GM12878 (cell line): Measurements from ENCODE around the gene KLHL3. TPM values are rescaled to one million over a fixed set of nuclear protein-coding genes. Genes with fewer than 3 reads are reported as not detected.

ENCODE experiments used
- ATAC-seq: fragments of 200-7000 bp; cut with Tn5 transposase; 3 replicates; pipeline ENCODE4 v1.9.1; 2020; ENCODE audit warnings: mild to moderate bottlenecking, moderate library complexity
- BruUV-seq: library from RNA; stranded (reverse); fragments of 400-500 nt; replicated peaks from 2 replicates; lab custom pipeline; 2021; lab: Mats Ljungman, UMichigan
- CTCF ChIA-PET: fragments of 300-600 bp; sonication (Branson Sonifier 250); formaldehyde crosslinking; extraction: SDS; loops from one replicate; lab custom pipeline; 2021; ENCODE audit warnings: inconsistent platforms; lab: Yijun Ruan, JAX
- POLR2A ChIA-PET: fragments of 350-600 bp; formaldehyde crosslinking; extraction: SDS; loops from one replicate; lab custom pipeline; 2021; ENCODE audit warnings: inconsistent platforms; lab: Charles Lee
- RAD21 ChIA-PET: fragments of 300-600 bp; sonication (Branson Sonifier 250); formaldehyde crosslinking; loops from one replicate; lab custom pipeline; 2023; ENCODE audit warnings: antibody characterized with exemption; ENCODE audit not compliant: unreplicated experiment; lab: Charles Lee
- SMC1A ChIA-PET: fragments of 300-600 bp; sonication (Branson Sonifier 250); formaldehyde crosslinking; loops from one replicate; lab custom pipeline; 2023; ENCODE audit not compliant: unreplicated experiment, uncharacterized antibody; lab: Charles Lee
- DNase-seq: peaks from one replicate; pipeline ENCODE4 v3.0.0-alpha.2; 2011; ENCODE audit warnings: low read depth, low spot score
- FAIRE-seq: peaks from 3 replicates; lab custom pipeline; 2011; peaks lifted over from hg19 to GRCh38; lab: Jason Lieb, UNC
- H2AFZ ChIP-seq: 2 replicates; pipeline ENCODE4 v1.6.0; 2011; ENCODE audit warnings: low read depth, low read length, control low read depth; ENCODE audit not compliant: control insufficient read depth
- H3K27ac ChIP-seq: 2 replicates; pipeline ENCODE4 v1.5.1; 2011; ENCODE audit warnings: control low read depth; ENCODE audit not compliant: control insufficient read depth, insufficient read depth
- H3K27me3 ChIP-seq, 2 experiments: replicated peaks in 1 of 2; 2 replicates each; pipeline versions ENCODE4 v1.6.0 to v1.6.1; 2011; ENCODE audit warnings: low read length in 1 of 2; ENCODE audit not compliant: control insufficient read depth in 2 of 2, insufficient read depth in 2 of 2
- H3K36me3 ChIP-seq, 2 experiments: 2 replicates each; pipeline ENCODE4 v1.5.1; 2011; ENCODE audit warnings: low read length in 1 of 2; ENCODE audit not compliant: control insufficient read depth in 2 of 2, insufficient read depth in 2 of 2
- H3K4me1 ChIP-seq: 2 replicates; pipeline ENCODE4 v1.6.1; 2011; ENCODE audit warnings: mild to moderate bottlenecking, low read length, moderate library complexity, mixed read lengths; ENCODE audit not compliant: control insufficient read depth, insufficient read depth
- H3K4me2 ChIP-seq: 2 replicates; pipeline ENCODE4 v1.6.0; 2011; ENCODE audit warnings: control low read depth; ENCODE audit not compliant: control insufficient read depth, insufficient read depth
- H3K4me3 ChIP-seq: fragments of 200-600 bp; sonication (generic); 2 replicates; pipeline ENCODE4 v1.5.1; 2016
- H3K79me2 ChIP-seq: 2 replicates; pipeline ENCODE4 v1.6.0; 2011; ENCODE audit warnings: low read length; ENCODE audit not compliant: control insufficient read depth, insufficient read depth
- H3K9ac ChIP-seq: 2 replicates; pipeline ENCODE4 v1.8.0; 2011; ENCODE audit warnings: low read length, control low read depth, mixed read lengths; ENCODE audit not compliant: control insufficient read depth, insufficient read depth
- H3K9me3 ChIP-seq: replicated peaks from 3 replicates; pipeline ENCODE4 v1.5.1; 2011; ENCODE audit warnings: mild to moderate bottlenecking, low read length; ENCODE audit not compliant: control insufficient read depth, insufficient read depth
- H4K20me1 ChIP-seq: 2 replicates; pipeline ENCODE4 v1.6.0; 2011; ENCODE audit not compliant: control insufficient read depth, insufficient read depth
- BRCA1 ChIP-seq: IDR thresholded peaks from 2 replicates; pipeline ENCODE4 v1.6.1; 2011; ENCODE audit warnings: low read depth, low read length, improper control_type of control experiment
- CBFB ChIP-seq: IDR thresholded peaks from 2 replicates; pipeline ENCODE4 v1.6.1; 2016; ENCODE audit warnings: antibody characterized with exemption, low read depth
- CEBPB ChIP-seq, 2 experiments: fragments of 150-350 bp in 1 of 2; IDR thresholded peaks; 2 replicates each; pipeline ENCODE4 v1.6.1; 2012 to 2014; ENCODE audit warnings: low read depth in 2 of 2, low read length in 2 of 2, borderline replicate concordance in 1 of 2, inconsistent platforms in 1 of 2
- CHD2 ChIP-seq: IDR thresholded peaks from 2 replicates; pipeline ENCODE4 v1.6.1; 2011; ENCODE audit warnings: low read depth, low read length, improper control_type of control experiment, borderline replicate concordance
- CUX1 ChIP-seq: IDR thresholded peaks from 2 replicates; pipeline ENCODE4 v1.6.1; 2012; ENCODE audit warnings: improper control_type of control experiment, low read depth, low read length; ENCODE audit not compliant: insufficient replicate concordance
- HDAC2 ChIP-seq: fragments of 200-600 bp; sonication (generic); IDR thresholded peaks from 2 replicates; pipeline ENCODE4 v1.6.1; 2017
- IRF3 ChIP-seq: fragments of 450-650 bp; IDR thresholded peaks from 2 replicates; pipeline ENCODE4 v1.6.1; 2014; ENCODE audit warnings: mild to moderate bottlenecking
- KDM1A ChIP-seq: fragments of 200-600 bp; sonication (generic); IDR thresholded peaks from 2 replicates; pipeline ENCODE4 v1.6.1; 2016; ENCODE audit warnings: borderline replicate concordance
- NFXL1 ChIP-seq: fragments of 450-650 bp; IDR thresholded peaks from 2 replicates; pipeline ENCODE4 v1.6.1; 2017; ENCODE audit warnings: antibody characterized with exemption, mild to moderate bottlenecking, borderline replicate concordance
- PAX5 ChIP-seq: IDR thresholded peaks from 2 replicates; pipeline ENCODE4 v1.6.1; 2011; ENCODE audit warnings: low read depth, low read length, borderline replicate concordance
- PBX3 ChIP-seq: IDR thresholded peaks from 2 replicates; pipeline ENCODE4 v1.6.1; 2011; ENCODE audit warnings: mild to moderate bottlenecking, low read depth, low read length, moderate library complexity; ENCODE audit not compliant: insufficient replicate concordance
- RAD51 ChIP-seq: fragments of 450-650 bp; IDR thresholded peaks from 2 replicates; pipeline ENCODE4 v1.6.1; 2016; ENCODE audit warnings: moderate library complexity, mild to moderate bottlenecking, inconsistent platforms
- RB1 ChIP-seq: fragments of 450-650 bp; formaldehyde crosslinking; IDR thresholded peaks from 2 replicates; pipeline ENCODE4 v1.6.1; 2017; ENCODE audit warnings: mild to moderate bottlenecking, borderline replicate concordance
- SIN3A ChIP-seq: IDR thresholded peaks from 2 replicates; pipeline ENCODE4 v1.6.1; 2012; ENCODE audit warnings: low read depth, low read length, improper control_type of control experiment
- SRF ChIP-seq, 2 experiments: IDR thresholded peaks; 2 replicates each; pipeline ENCODE4 v1.6.1; 2011; ENCODE audit warnings: low read depth in 2 of 2, low read length in 2 of 2, mild to moderate bottlenecking in 1 of 2, moderate library complexity in 1 of 2
- TBL1XR1 ChIP-seq: IDR thresholded peaks from 2 replicates; pipeline ENCODE4 v1.6.1; 2012; ENCODE audit warnings: low read depth, low read length, improper control_type of control experiment
- ZNF207 ChIP-seq: fragments of 450-650 bp; IDR thresholded peaks from 2 replicates; pipeline ENCODE4 v1.6.1; 2014; ENCODE audit warnings: antibody characterized with exemption, mild to moderate bottlenecking, borderline replicate concordance
- ZSCAN29 ChIP-seq: fragments of 450-650 bp; IDR thresholded peaks from 2 replicates; pipeline ENCODE4 v1.6.1; 2017; ENCODE audit warnings: mild to moderate bottlenecking, moderate library complexity
- WGBS: methylation state at CpG from one replicate; pipeline ENCODE4 v1.1.6; 2016; ENCODE audit warnings: low lambda C conversion rate; ENCODE audit not compliant: insufficient replicate concordance, insufficient coverage; ENCODE audit errors: missing lambda C conversion rate; 5-methylcytosine and 5-hydroxymethylcytosine counted together
- in situ Hi-C: fragments of 300-500 bp; cut with MboI; formaldehyde crosslinking; loops from 9 replicates; pipeline ENCODE4 v1.14.3; 2018; ENCODE audit warnings: mixed read lengths
- intact Hi-C: fragments of 100-400 bp; cut with micrococcal nuclease; formaldehyde crosslinking; loops from one replicate; pipeline ENCODE4 v1.14.2; 2022; ENCODE audit not compliant: unreplicated experiment
- polyA plus RNA-seq, 11 experiments: library from polyadenylated mRNA; depleted of rRNA in 4 of 11; unstranded in 6 of 11; stranded (reverse) in 5 of 11; fragments of >200 nt; fragmentation: Nextera tagmentation in 4 of 11; fragmentation: Illumina TruSeq in 1 of 11; extraction: Ambion mirVana in 4 of 11; extraction: Trizol in 1 of 11; gene quantifications; 1 replicate in 1 of 11; 2 replicates in 10 of 11; pipeline versions ENCODE4 v1.2.1 to v1.2.3, GENCODE V29; 2011 to 2016; ENCODE audit warnings: inconsistent platforms in 2 of 11, missing spikeins in 2 of 11, low read depth in 1 of 11
- total RNA-seq, 4 experiments: library from RNA; depleted of rRNA in 3 of 4; stranded (reverse); fragments of >200 nt in 3 of 4; fragmentation: Illumina TruSeq in 1 of 4; extraction: Trizol in 1 of 4; gene quantifications; 2 replicates each; pipeline versions ENCODE4 v1.2.1 to v1.2.3, GENCODE V29; 2013 to 2021

The KLHL3 gene
- total and polyA plus RNA-seq, 10 of the 15 experiments (the other 5 are each of a cell fraction or from before 2014, with no cell fraction given), result 1.7 to 11.7 (median 5.6) TPM

- no peak overlapping the region for H3K4me2 ChIP-seq
- ChIA-PET POLR2A (no interaction called here), RAD21 (interaction anchor here (1.1 kb wide), 1 partner anchor 27 kb away, joined by 4 read pairs; no protein-coding TSS in a partner anchor), SMC1A (interaction anchor here (1.3 kb wide), 1 partner anchor 27 kb away, joined by 3 read pairs; no protein-coding TSS in a partner anchor), CTCF (interaction anchor here (5.3 kb wide), 1 partner anchor 26 kb away, joined by 30 read pairs; no protein-coding TSS in a partner anchor)
- H2AFZ ChIP-seq, result no peak overlapping the region
- no peaks in the 10 kb centered on the region for H4K20me1 ChIP-seq
- H3K4me3 ChIP-seq, result no peak overlapping the region
- H3K36me3 ChIP-seq, result no peaks in the 10 kb centered on the region
- in situ Hi-C loops, result no loop called here
- H3K27ac ChIP-seq, result no peak overlapping the region
- ATAC-seq (no peak), DNase-seq (no peak), FAIRE-seq (no peak)
- H3K9me3 ChIP-seq, result no peaks in the 10 kb centered on the region; the same call in 2 of the 3 replicates
- H3K4me1 ChIP-seq, result no peaks in the 10 kb centered on the region
- WGBS, result 89% methylated on average over 1 of the region's 1 CpG
- no peak for TF ChIP-seq HDAC2
- TF ChIP-seq SIN3A, result no peak
- TF ChIP-seq PBX3, result no peak
- TF ChIP-seq BRCA1, result no peak
- no peak for TF ChIP-seq TBL1XR1
- TF ChIP-seq NFXL1, result no peak
- TF ChIP-seq RAD51, result no peak
- no peak for TF ChIP-seq IRF3
- no peak for TF ChIP-seq CBFB
- no peak for TF ChIP-seq PAX5
- no peak for TF ChIP-seq ZNF207
- no peak for TF ChIP-seq KDM1A
- no peak for TF ChIP-seq CUX1
- no peak for TF ChIP-seq CHD2
- no peak for TF ChIP-seq ZSCAN29
- no peak for TF ChIP-seq CEBPB (IDR thresholded peaks at IDR 0.05; ENCODE audit: borderline replicate concordance in 1 of 2, low read depth in 2 of 2, low read length in 2 of 2)
- TF ChIP-seq SRF (IDR thresholded peaks at IDR 0.05; ENCODE audit: low read depth in 2 of 2, low read length in 2 of 2), result no peak
- TF ChIP-seq RB1, result no peak
- intact Hi-C loops, result no loop called here
- no TSS peak for BruUV-seq
- no peaks in the 10 kb centered on the region for H3K27me3 ChIP-seq
- H3K79me2 ChIP-seq, result no peaks in the 10 kb centered on the region
- no peak overlapping the region for H3K9ac ChIP-seq
Measured at GRCh38 chr5:137715456-137715855, 20.4 kb downstream of the KLHL3 start.
